ENCODE data around the gene UMPS. TPM values are rescaled to one million over a fixed set of nuclear protein-coding genes. Genes with fewer than 3 reads are reported as not detected.
A peak's percentile ranks its signal among the peaks of the same experiment; 100 is the strongest.

Gene UMPS
- total and polyA plus RNA-seq, 2 experiments from 2014 or later = 44.1 to 48.8 TPM

GRCh38 chr3:124786511-124787241 is 56.4 kb downstream of the UMPS start:
- Histone ChIP-seq H3K4me3 (no peak overlapping the region), H3K79me2 (replicated peaks; ENCODE audit: insufficient read depth) (peaks cover 48% of the 10 kb centered on the region), H3K27me3 (ENCODE audit: insufficient read depth) (no peaks in the 10 kb centered on the region), H2AFZ (no peak overlapping the region), H3K9me2 (ENCODE audit: insufficient read depth) (no peaks in the 10 kb centered on the region), H3K4me1 (ENCODE audit: insufficient read depth) (peaks cover 5% of the 10 kb centered on the region; the same call in 1 of the 2 replicates), H4K20me1 (replicated peaks; ENCODE audit: insufficient read depth) (peaks cover 15% of the 10 kb centered on the region; the same call in 1 of the 2 replicates), H3F3A (replicated peaks; ENCODE audit: low read depth) (0 out of 2 replicates have a peak, but pooled peaks cover 11% of the 10 kb centered on the region), H3K4me2 (no peak overlapping the region), H3K27ac (ENCODE audit: low read depth) (peak overlapping the region; percentile 65), H3K36me3 (ENCODE audit: insufficient read depth) (peaks cover 19% of the 10 kb centered on the region)
- Mint-ChIP-seq H3K36me3 (ENCODE audit: low read depth) (peaks cover 38% of the 10 kb centered on the region), H3K27me3 (ENCODE audit: insufficient read depth, low read depth, poor library complexity) (peaks cover 3% of the 10 kb centered on the region), H3K4me3 (no peak overlapping the region), H3K9me3 (no peaks in the 10 kb centered on the region), H3K27ac (peak overlapping the region; percentile 81), H3K4me1 (peaks cover 11% of the 10 kb centered on the region)
- ATAC-seq (no peak; the same call in 2 of the 3 replicates), DNase-seq (ENCODE audit: low spot score) (no peak)
- no peak for TF ChIP-seq EZH2phosphoT487 (IDR thresholded peaks at IDR 0.05; ENCODE audit: unreplicated experiment)
- peak in 1 of 2 experiments; percentile 37; a peak in 3 of 4 replicates for TF ChIP-seq CTCF (conservative IDR thresholded peaks at IDR 0.05; ENCODE audit: low read depth in 2 of 2)

- peak overlapping the region; percentile 65 for H3K27ac ChIP-seq (ENCODE audit: low read depth)
- H3K9me2 ChIP-seq (ENCODE audit: insufficient read depth) = no peaks in the 10 kb centered on the region
- H3K79me2 ChIP-seq (replicated peaks; ENCODE audit: insufficient read depth) = peaks cover 49% of the 10 kb centered on the region
- no peak for DNase-seq (ENCODE audit: low spot score)
- H3K4me3 Mint-ChIP-seq = no peak overlapping the region
- H3K36me3 Mint-ChIP-seq (ENCODE audit: low read depth) = peaks cover 44% of the 10 kb centered on the region
- H3K36me3 ChIP-seq (ENCODE audit: insufficient read depth) = peaks cover 22% of the 10 kb centered on the region
- peaks cover 20% of the 10 kb centered on the region; the same call in 1 of the 2 replicates for H4K20me1 ChIP-seq (replicated peaks; ENCODE audit: insufficient read depth)
- no peaks in the 10 kb centered on the region for H3K27me3 ChIP-seq (ENCODE audit: insufficient read depth)
- no peak overlapping the region for H3K4me3 ChIP-seq
- H3F3A ChIP-seq (replicated peaks; ENCODE audit: low read depth) = 0 out of 2 replicates have a peak, but pooled peaks cover 11% of the 10 kb centered on the region
- H3K9me3 Mint-ChIP-seq = no peaks in the 10 kb centered on the region
- H3K4me1 Mint-ChIP-seq = peaks cover 6% of the 10 kb centered on the region
- H3K4me1 ChIP-seq (ENCODE audit: insufficient read depth) = no peaks in the 10 kb centered on the region
- no peak overlapping the region for H2AFZ ChIP-seq
- no peak overlapping the region for H3K4me2 ChIP-seq
- ATAC-seq = no peak
- peaks cover 3% of the 10 kb centered on the region for H3K27me3 Mint-ChIP-seq (ENCODE audit: insufficient read depth, low read depth, poor library complexity)
- H3K27ac Mint-ChIP-seq = peak overlapping the region; percentile 81
- TF ChIP-seq CTCF (conservative IDR thresholded peaks at IDR 0.05; ENCODE audit: low read depth in 2 of 2) (no peak), EZH2phosphoT487 (IDR thresholded peaks at IDR 0.05; ENCODE audit: unreplicated experiment) (no peak), POLR2AphosphoS5 (IDR thresholded peaks at IDR 0.05; ENCODE audit: low read depth) (no peak), JUNB (IDR thresholded peaks at IDR 0.05; ENCODE audit: unreplicated experiment) (no peak), ZNF331 (CRISPR knock-in tag; IDR thresholded peaks at IDR 0.05; ENCODE audit: low read depth) (no peak), ZNF462 (CRISPR knock-in tag; IDR thresholded peaks at IDR 0.05) (no peak), CREB1 (CRISPR knock-in tag; IDR thresholded peaks at IDR 0.05; ENCODE audit: low read depth) (no peak), STAT1 (IDR thresholded peaks at IDR 0.05; ENCODE audit: unreplicated experiment) (no peak)
Measured at GRCh38 chr3:124787476-124788195, 57.4 kb downstream of the UMPS start.

All from GM23338 (cell line).